Measurements from ENCODE around the gene ATP1B3. TPM values are rescaled to one million over a fixed set of nuclear protein-coding genes. Genes with fewer than 3 reads are reported as not detected.

Gene ATP1B3
- total and polyA plus RNA-seq, 10 of the 15 experiments (the other 5 are each of a cell fraction or from before 2014, with no cell fraction given), result 41.4 to 200 (median 94.0) TPM

DNA sequence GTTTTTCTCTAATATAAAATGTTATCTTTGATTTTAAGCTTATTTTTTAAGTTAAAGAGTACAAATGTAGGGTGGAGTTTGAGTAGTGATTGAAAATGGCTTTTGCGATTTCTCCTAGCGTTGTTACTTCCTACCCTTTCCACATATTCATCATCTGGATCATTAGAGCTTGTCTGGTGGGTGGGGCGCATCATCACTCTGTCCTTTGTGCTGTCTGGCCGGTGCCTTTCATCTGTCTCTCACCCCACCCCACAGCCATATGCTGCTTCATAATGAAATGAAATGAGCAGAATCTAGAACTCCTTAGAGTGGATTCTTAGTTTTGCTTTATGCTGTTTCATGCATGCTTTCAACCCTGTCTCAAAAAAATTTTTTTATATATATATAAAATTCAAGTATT lies 44.3 kb downstream of the ATP1B3 start (continued):
- TF ChIP-seq BMI1 (IDR thresholded peaks at IDR 0.05; ENCODE audit: borderline replicate concordance) (no peak), MEF2A (IDR thresholded peaks at IDR 0.05; ENCODE audit: insufficient read depth, low read depth, low read length) (no peak), SREBF2 (IDR thresholded peaks at IDR 0.05; ENCODE audit: low read length) (no peak), STAT1 (conservative IDR thresholded peaks at IDR 0.05) (no peak), GABPA (IDR thresholded peaks at IDR 0.05; ENCODE audit: low read depth) (no peak)
- TF ChIP-seq, protein P1, sequence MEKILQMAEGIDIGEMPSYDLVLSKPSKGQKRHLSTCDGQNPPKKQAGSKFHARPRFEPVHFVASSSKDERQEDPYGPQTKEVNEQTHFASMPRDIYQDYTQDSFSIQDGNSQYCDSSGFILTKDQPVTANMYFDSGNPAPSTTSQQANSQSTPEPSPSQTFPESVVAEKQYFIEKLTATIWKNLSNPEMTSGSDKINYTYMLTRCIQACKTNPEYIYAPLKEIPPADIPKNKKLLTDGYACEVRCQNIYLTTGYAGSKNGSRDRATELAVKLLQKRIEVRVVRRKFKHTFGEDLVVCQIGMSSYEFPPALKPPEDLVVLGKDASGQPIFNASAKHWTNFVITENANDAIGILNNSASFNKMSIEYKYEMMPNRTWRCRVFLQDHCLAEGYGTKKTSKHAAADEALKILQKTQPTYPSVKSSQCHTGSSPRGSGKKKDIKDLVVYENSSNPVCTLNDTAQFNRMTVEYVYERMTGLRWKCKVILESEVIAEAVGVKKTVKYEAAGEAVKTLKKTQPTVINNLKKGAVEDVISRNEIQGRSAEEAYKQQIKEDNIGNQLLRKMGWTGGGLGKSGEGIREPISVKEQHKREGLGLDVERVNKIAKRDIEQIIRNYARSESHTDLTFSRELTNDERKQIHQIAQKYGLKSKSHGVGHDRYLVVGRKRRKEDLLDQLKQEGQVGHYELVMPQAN (conservative IDR thresholded peaks at IDR 0.05), result no peak

DNA sequence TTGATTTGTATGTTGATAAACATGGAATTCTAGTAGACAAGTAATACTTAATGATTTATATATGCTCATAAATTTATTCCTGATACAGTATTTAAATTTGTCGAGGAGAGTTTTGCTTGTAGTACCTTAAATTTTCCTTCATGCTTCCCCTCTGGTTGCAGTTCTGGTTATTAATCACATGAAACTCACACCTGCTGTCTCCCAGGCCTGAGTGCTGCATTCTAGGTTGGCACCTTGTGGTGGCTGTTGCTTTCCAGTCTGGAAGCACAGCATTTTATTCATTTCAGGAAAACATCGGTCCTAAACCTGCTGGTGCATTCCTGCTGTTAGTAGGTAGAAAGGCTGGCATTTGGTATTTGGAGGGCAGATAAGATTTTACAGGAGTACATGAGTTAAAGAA lies 44.9 kb downstream of the ATP1B3 start:
- Histone ChIP-seq H2AFZ (ENCODE audit: control insufficient read depth, low read depth, low read length) (no peak overlapping the region), H4K20me1 (ENCODE audit: control insufficient read depth, insufficient read depth) (no peaks in the 10 kb centered on the region), H3K9ac (ENCODE audit: control insufficient read depth, insufficient read depth, low read length) (no peak overlapping the region), H3K9me3 (replicated peaks; ENCODE audit: control insufficient read depth, insufficient read depth, low read length) (no peaks in the 10 kb centered on the region), H3K4me3 (no peak overlapping the region), H3K4me1 (ENCODE audit: control insufficient read depth, insufficient read depth, low read length) (no peaks in the 10 kb centered on the region), H3K27me3 (replicated peaks in 1 of 2; ENCODE audit: control insufficient read depth in 2 of 2, insufficient read depth in 2 of 2, low read length in 1 of 2) (no peaks in the 10 kb centered on the region), H3K27ac (ENCODE audit: control insufficient read depth, insufficient read depth) (no peak overlapping the region), H3K4me2 (ENCODE audit: control insufficient read depth, insufficient read depth) (no peak overlapping the region), H3K79me2 (ENCODE audit: control insufficient read depth, insufficient read depth, low read length) (no peaks in the 10 kb centered on the region), H3K36me3 (ENCODE audit: control insufficient read depth in 2 of 2, insufficient read depth in 2 of 2, low read length in 1 of 2) (peaks cover 1 to 22% of the 10 kb centered on the region in 2 experiments)
- ChIA-PET POLR2A (no interaction called here), SMC1A (ENCODE audit: uncharacterized antibody, unreplicated experiment) (no interaction called here), CTCF (no interaction called here), RAD21 (ENCODE audit: unreplicated experiment) (no interaction called here)
- no peak for FAIRE-seq
- no peak for ATAC-seq
- no TSS peak for BruUV-seq (replicated peaks)
- DNase-seq (ENCODE audit: low read depth, low spot score), result no peak
- WGBS (ENCODE audit: insufficient coverage, insufficient replicate concordance, low lambda C conversion rate, missing lambda C conversion rate), result 82% methylated on average over 2 of the region's 2 CpGs
- in situ Hi-C loops (cut with MboI), result no loop called here
- intact Hi-C loops (cut with micrococcal nuclease; ENCODE audit: unreplicated experiment), result no loop called here
- TF ChIP-seq ZNF217 (IDR thresholded peaks at IDR 0.05) (no peak), RUNX3 (IDR thresholded peaks at IDR 0.05; ENCODE audit: low read length) (no peak), CREB1 (IDR thresholded peaks at IDR 0.05; ENCODE audit: low read depth) (no peak), EZH2 (IDR thresholded peaks at IDR 0.05; ENCODE audit: borderline replicate concordance, control insufficient read depth, low read depth, low read length) (no peak), SPI1 (IDR thresholded peaks at IDR 0.05; ENCODE audit: borderline replicate concordance, insufficient read depth, low read depth, low read length) (no peak), PAX8 (IDR thresholded peaks at IDR 0.05) (no peak), JUNB (IDR thresholded peaks at IDR 0.05) (0 out of 2 replicates have a peak, but pooled peaks have one; percentile 14), NBN (IDR thresholded peaks at IDR 0.05) (no peak), TCF3 (IDR thresholded peaks at IDR 0.05; ENCODE audit: borderline replicate concordance, insufficient read depth, low read depth, low read length) (peak; percentile 80; the same call in 1 of the 2 replicates)
- TF ChIP-seq, protein P2, sequence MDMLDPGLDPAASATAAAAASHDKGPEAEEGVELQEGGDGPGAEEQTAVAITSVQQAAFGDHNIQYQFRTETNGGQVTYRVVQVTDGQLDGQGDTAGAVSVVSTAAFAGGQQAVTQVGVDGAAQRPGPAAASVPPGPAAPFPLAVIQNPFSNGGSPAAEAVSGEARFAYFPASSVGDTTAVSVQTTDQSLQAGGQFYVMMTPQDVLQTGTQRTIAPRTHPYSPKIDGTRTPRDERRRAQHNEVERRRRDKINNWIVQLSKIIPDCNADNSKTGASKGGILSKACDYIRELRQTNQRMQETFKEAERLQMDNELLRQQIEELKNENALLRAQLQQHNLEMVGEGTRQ (IDR thresholded peaks at IDR 0.05; ENCODE audit: borderline replicate concordance, low read depth, low read length), result no peak
- TF ChIP-seq, protein P3, sequence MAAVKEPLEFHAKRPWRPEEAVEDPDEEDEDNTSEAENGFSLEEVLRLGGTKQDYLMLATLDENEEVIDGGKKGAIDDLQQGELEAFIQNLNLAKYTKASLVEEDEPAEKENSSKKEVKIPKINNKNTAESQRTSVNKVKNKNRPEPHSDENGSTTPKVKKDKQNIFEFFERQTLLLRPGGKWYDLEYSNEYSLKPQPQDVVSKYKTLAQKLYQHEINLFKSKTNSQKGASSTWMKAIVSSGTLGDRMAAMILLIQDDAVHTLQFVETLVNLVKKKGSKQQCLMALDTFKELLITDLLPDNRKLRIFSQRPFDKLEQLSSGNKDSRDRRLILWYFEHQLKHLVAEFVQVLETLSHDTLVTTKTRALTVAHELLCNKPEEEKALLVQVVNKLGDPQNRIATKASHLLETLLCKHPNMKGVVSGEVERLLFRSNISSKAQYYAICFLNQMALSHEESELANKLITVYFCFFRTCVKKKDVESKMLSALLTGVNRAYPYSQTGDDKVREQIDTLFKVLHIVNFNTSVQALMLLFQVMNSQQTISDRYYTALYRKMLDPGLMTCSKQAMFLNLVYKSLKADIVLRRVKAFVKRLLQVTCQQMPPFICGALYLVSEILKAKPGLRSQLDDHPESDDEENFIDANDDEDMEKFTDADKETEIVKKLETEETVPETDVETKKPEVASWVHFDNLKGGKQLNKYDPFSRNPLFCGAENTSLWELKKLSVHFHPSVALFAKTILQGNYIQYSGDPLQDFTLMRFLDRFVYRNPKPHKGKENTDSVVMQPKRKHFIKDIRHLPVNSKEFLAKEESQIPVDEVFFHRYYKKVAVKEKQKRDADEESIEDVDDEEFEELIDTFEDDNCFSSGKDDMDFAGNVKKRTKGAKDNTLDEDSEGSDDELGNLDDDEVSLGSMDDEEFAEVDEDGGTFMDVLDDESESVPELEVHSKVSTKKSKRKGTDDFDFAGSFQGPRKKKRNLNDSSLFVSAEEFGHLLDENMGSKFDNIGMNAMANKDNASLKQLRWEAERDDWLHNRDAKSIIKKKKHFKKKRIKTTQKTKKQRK (IDR thresholded peaks at IDR 0.05; ENCODE audit: low read depth, low read length), result no peak
- TF ChIP-seq, protein P4, sequence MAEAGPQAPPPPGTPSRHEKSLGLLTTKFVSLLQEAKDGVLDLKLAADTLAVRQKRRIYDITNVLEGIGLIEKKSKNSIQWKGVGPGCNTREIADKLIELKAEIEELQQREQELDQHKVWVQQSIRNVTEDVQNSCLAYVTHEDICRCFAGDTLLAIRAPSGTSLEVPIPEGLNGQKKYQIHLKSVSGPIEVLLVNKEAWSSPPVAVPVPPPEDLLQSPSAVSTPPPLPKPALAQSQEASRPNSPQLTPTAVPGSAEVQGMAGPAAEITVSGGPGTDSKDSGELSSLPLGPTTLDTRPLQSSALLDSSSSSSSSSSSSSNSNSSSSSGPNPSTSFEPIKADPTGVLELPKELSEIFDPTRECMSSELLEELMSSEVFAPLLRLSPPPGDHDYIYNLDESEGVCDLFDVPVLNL (IDR thresholded peaks at IDR 0.05; ENCODE audit: low read depth, low read length), result no peak

Measured in GM12878 (cell line).